Measurements from ENCODE around the gene YPEL1. TPM values are rescaled to one million over a fixed set of nuclear protein-coding genes. Genes with fewer than 3 reads are reported as not detected.

The YPEL1 gene
- polyA plus RNA-seq, 3 donors: 1.0 to 2.3 (median 2.0) TPM

GRCh38 chr22:21761994-21762680 lies 26.5 kb upstream of the YPEL1 start:
- H3K4me2 ChIP-seq (replicated peaks; ENCODE audit: extremely low read depth, low read length, poor library complexity, severe bottlenecking): no peak overlapping the region
- no peaks in the 10 kb centered on the region for H3K27me3 ChIP-seq (ENCODE audit: control insufficient read depth in 2 of 2, insufficient read depth in 2 of 2, low read length in 2 of 2)
- H4K20me1 ChIP-seq (ENCODE audit: insufficient read depth, low read length): peaks cover 76% of the 10 kb centered on the region
- intact Hi-C loops (cut with micrococcal nuclease): no loop called here
- Mint-ChIP-seq H3K9me3 (no peaks in the 10 kb centered on the region), H3K36me3 (peaks cover 83 to 87% of the 10 kb centered on the region in 2 donors), H3K27me3 (ENCODE audit: low read depth in 3 of 3) (peaks cover 0 to 2% (median 1%) of the 10 kb centered on the region in 3 donors), H3K4me3 (no peak overlapping the region), H3K4me1 (no peaks in the 10 kb centered on the region), H3K27ac (peak overlapping the region in 2 of 7 donors; percentile 14 to 56)
- H2AFZ ChIP-seq (ENCODE audit: insufficient read depth, low read depth, low read length, poor library complexity, severe bottlenecking): no peak overlapping the region
- H3K27ac ChIP-seq (ENCODE audit: low read depth in 1 of 2, low read length in 2 of 2): no peak overlapping the region
- no peak overlapping the region for H3K9ac ChIP-seq (ENCODE audit: insufficient read depth, low read length, poor library complexity, severe bottlenecking)
- peaks cover 94 to 99% of the 10 kb centered on the region in 2 donors for H3K36me3 ChIP-seq (replicated peaks in 1 of 2; ENCODE audit: control insufficient read depth in 1 of 2, insufficient read depth in 2 of 2, low read length in 2 of 2)
- no peaks in the 10 kb centered on the region for H3K9me3 ChIP-seq (replicated peaks in 1 of 2; ENCODE audit: control insufficient read depth in 1 of 2, insufficient read depth in 1 of 2, low read length in 2 of 2)
- H3K4me1 ChIP-seq (ENCODE audit: control insufficient read depth in 1 of 2, insufficient read depth in 2 of 2, low read length in 2 of 2): no peaks in the 10 kb centered on the region
- WGBS (ENCODE audit: insufficient coverage): 97% methylated on average over 6 of the region's 15 CpGs
- H3K79me2 ChIP-seq (ENCODE audit: insufficient read depth, low read length): no peaks in the 10 kb centered on the region
- no peak for TF ChIP-seq CTCF (IDR thresholded peaks at IDR 0.05)
- DNase-seq: no peak
- no peak overlapping the region for H3K4me3 ChIP-seq (replicated peaks in 1 of 3; ENCODE audit: low read depth in 2 of 3, low read length in 3 of 3)

- Histone ChIP-seq H3K27ac (ENCODE audit: low read depth in 1 of 2, low read length in 2 of 2) (no peak overlapping the region), H2AFZ (ENCODE audit: insufficient read depth, low read depth, low read length, poor library complexity, severe bottlenecking) (no peak overlapping the region), H3K27me3 (ENCODE audit: control insufficient read depth in 2 of 2, insufficient read depth in 2 of 2, low read length in 2 of 2) (no peaks in the 10 kb centered on the region), H3K4me2 (replicated peaks; ENCODE audit: extremely low read depth, low read length, poor library complexity, severe bottlenecking) (no peak overlapping the region), H3K4me1 (ENCODE audit: control insufficient read depth in 1 of 2, insufficient read depth in 2 of 2, low read length in 2 of 2) (no peaks in the 10 kb centered on the region), H3K79me2 (ENCODE audit: insufficient read depth, low read length) (no peaks in the 10 kb centered on the region), H3K9me3 (replicated peaks in 1 of 2; ENCODE audit: control insufficient read depth in 1 of 2, insufficient read depth in 1 of 2, low read length in 2 of 2) (no peaks in the 10 kb centered on the region), H3K9ac (ENCODE audit: insufficient read depth, low read length, poor library complexity, severe bottlenecking) (no peak overlapping the region), H4K20me1 (ENCODE audit: insufficient read depth, low read length) (peaks cover 65% of the 10 kb centered on the region), H3K4me3 (replicated peaks in 1 of 3; ENCODE audit: low read depth in 2 of 3, low read length in 3 of 3) (no peak overlapping the region), H3K36me3 (replicated peaks in 1 of 2; ENCODE audit: control insufficient read depth in 1 of 2, insufficient read depth in 2 of 2, low read length in 2 of 2) (peaks cover 86 to 97% of the 10 kb centered on the region in 2 donors)
- intact Hi-C loops (cut with micrococcal nuclease): no loop called here
- H3K27me3 Mint-ChIP-seq (ENCODE audit: low read depth in 3 of 3): peaks cover 0 to 2% (median 1%) of the 10 kb centered on the region in 3 donors
- 100% methylated on average over 1 of the region's 2 CpGs for WGBS (ENCODE audit: insufficient coverage)
- no peaks in the 10 kb centered on the region for H3K9me3 Mint-ChIP-seq
- no peak for DNase-seq
- H3K36me3 Mint-ChIP-seq: peaks cover 79 to 83% of the 10 kb centered on the region in 2 donors
- TF ChIP-seq CTCF (IDR thresholded peaks at IDR 0.05): no peak
- H3K4me3 Mint-ChIP-seq: no peak overlapping the region
- peaks cover under 1% of the 10 kb centered on the region for H3K4me1 Mint-ChIP-seq
- H3K27ac Mint-ChIP-seq: no peak overlapping the region
These were observed 25.5 kb upstream of the YPEL1 start for GRCh38 chr22:21761086-21761485.

Data from CD14-positive monocyte (primary cell).